K562 (cell line): ENCODE data around the gene RHOT1. TPM values are rescaled to one million over a fixed set of nuclear protein-coding genes. Genes with fewer than 3 reads are reported as not detected.

Experiments used
- FIP1L1 ChIP-seq: fragments of 200-400 bp; formaldehyde crosslinking; IDR thresholded peaks from 2 replicates; pipeline ENCODE4 v1.6.1; 2018; ENCODE audit warnings: mild to moderate bottlenecking, low read depth, low read length; ENCODE audit not compliant: poor library complexity, severe bottlenecking
- HEY1 ChIP-seq: fragments of 250-450 bp; sonication (Bioruptor Pico); IDR thresholded peaks from 2 replicates; pipeline ENCODE4 v1.5.0; 2020; ENCODE audit warnings: mild to moderate bottlenecking, moderate library complexity, borderline replicate concordance
- MYC ChIP-seq, 2 experiments: fragments of 250-450 bp in 1 of 2; sonication (Bioruptor Pico) in 1 of 2; IDR thresholded peaks; 2 replicates each; pipeline versions ENCODE4 v1.5.1 to v1.6.1; 2012 to 2021; ENCODE audit warnings: low read depth in 2 of 2, borderline replicate concordance in 1 of 2, improper control_type of control experiment in 1 of 2, low read length in 1 of 2, mild to moderate bottlenecking in 1 of 2, moderate library complexity in 1 of 2
- POLR2AphosphoS2 ChIP-seq: IDR thresholded peaks from 2 replicates; pipeline ENCODE4 v1.6.1; 2012; ENCODE audit warnings: low read length, improper control_type of control experiment
- RAD21 ChIP-seq, 2 experiments: fragments of 250-450 bp in 1 of 2; fragments of 450-650 bp in 1 of 2; sonication (Bioruptor Pico) in 1 of 2; formaldehyde crosslinking in 1 of 2; IDR thresholded peaks in 1 of 2; conservative IDR thresholded peaks in 1 of 2; 2 replicates each; pipeline versions ENCODE4 v1.4.0 to v1.8.0; 2020 to 2022; ENCODE audit warnings: mild to moderate bottlenecking in 2 of 2, moderate library complexity in 1 of 2
- RB1 ChIP-seq: fragments of 450-650 bp; IDR thresholded peaks from 2 replicates; pipeline ENCODE4 v1.6.1; 2017; ENCODE audit warnings: low read depth, mild to moderate bottlenecking
- RBM15 ChIP-seq: fragments of 200-400 bp; formaldehyde crosslinking; IDR thresholded peaks from 2 replicates; pipeline ENCODE4 v1.6.1; 2018; ENCODE audit warnings: mild to moderate bottlenecking, low read length, moderate library complexity; ENCODE audit not compliant: insufficient read depth
- SMC3 ChIP-seq: conservative IDR thresholded peaks from 2 replicates; pipeline ENCODE4 v1.6.1; 2011; ENCODE audit warnings: low read depth, low read length, improper control_type of control experiment; ENCODE audit not compliant: insufficient read depth
- ZNF263 ChIP-seq: sonication (generic); formaldehyde crosslinking; IDR thresholded peaks from 2 replicates; pipeline ENCODE4 v1.8.0; 2022; ENCODE audit warnings: mild to moderate bottlenecking, missing genetic modification reagents, borderline replicate concordance
- ZNF584 ChIP-seq: fragments of 200-800 bp; sonication (Bioruptor generic); IDR thresholded peaks from 2 replicates; pipeline ENCODE4 v1.6.1; 2016; ENCODE audit warnings: low read depth, mild to moderate bottlenecking, missing genetic modification characterization, missing compliant biosample characterization
- polyA plus RNA-seq, 8 experiments: library from polyadenylated mRNA; depleted of rRNA in 4 of 8; stranded (reverse) in 5 of 8; unstranded in 3 of 8; fragments of >200 nt; fragmentation: Nextera tagmentation in 2 of 8; fragmentation: Illumina TruSeq in 1 of 8; extraction: Ambion mirVana in 2 of 8; extraction: Trizol in 1 of 8; gene quantifications; 2 replicates each; pipeline versions ENCODE4 v1.2.1 to v1.2.3, GENCODE V29; 2011 to 2014; ENCODE audit warnings: inconsistent platforms in 1 of 8, missing spikeins in 1 of 8
- total RNA-seq, 7 experiments: library from RNA; depleted of rRNA in 6 of 7; stranded (reverse); fragments of >200 nt in 6 of 7; fragmentation: Illumina TruSeq in 2 of 7; extraction: Trizol in 2 of 7; gene quantifications; 2 replicates each; pipeline versions ENCODE4 v1.2.1 to v1.2.3, GENCODE V29; 2011 to 2021; ENCODE audit warnings: low replicate concordance in 1 of 7
- TF ChIP-seq, protein P1 (sequence below): sonication (generic); formaldehyde crosslinking; IDR thresholded peaks from 2 replicates; pipeline ENCODE4 v1.8.1; 2023; ENCODE audit warnings: mild to moderate bottlenecking, missing genetic modification reagents

RHOT1 gene
- total and polyA plus RNA-seq, 9 of the 15 experiments (the other 6 are each of a cell fraction or from before 2014, with no cell fraction given) = 23.0 to 101 (median 32.2) TPM

DNA sequence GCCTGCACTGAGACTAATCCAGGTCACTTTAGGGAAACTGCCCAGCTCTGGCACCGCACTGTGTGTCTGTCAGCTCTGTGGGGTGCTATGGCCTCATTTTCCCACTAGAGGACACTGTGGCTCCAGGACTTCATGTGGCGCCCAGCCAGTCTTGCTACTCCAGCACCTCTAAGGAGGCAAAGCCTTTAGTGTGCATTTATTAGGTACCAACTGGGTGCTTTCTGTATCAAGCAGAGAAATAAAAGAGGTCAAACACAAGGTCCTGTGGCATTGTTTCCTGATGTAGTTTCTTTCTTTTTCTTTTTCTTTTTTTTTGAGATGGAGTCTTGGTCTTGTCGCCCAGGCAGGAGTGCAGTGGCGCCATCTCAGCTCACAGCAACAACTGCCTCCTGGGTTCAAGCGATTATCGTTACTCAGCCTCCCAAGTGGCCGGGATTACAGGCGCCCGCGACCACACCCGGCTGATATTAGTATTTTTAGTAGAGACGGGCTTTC is 110.9 kb downstream of the RHOT1 start (continued):
- no peak for TF ChIP-seq RBM15
- TF ChIP-seq POLR2AphosphoS2 = no peak
- TF ChIP-seq HEY1 (CRISPR knock-in tag) = no peak
- peak; percentile 77 for TF ChIP-seq RB1
- peak; percentile 99 for TF ChIP-seq SMC3
- TF ChIP-seq, protein P1, sequence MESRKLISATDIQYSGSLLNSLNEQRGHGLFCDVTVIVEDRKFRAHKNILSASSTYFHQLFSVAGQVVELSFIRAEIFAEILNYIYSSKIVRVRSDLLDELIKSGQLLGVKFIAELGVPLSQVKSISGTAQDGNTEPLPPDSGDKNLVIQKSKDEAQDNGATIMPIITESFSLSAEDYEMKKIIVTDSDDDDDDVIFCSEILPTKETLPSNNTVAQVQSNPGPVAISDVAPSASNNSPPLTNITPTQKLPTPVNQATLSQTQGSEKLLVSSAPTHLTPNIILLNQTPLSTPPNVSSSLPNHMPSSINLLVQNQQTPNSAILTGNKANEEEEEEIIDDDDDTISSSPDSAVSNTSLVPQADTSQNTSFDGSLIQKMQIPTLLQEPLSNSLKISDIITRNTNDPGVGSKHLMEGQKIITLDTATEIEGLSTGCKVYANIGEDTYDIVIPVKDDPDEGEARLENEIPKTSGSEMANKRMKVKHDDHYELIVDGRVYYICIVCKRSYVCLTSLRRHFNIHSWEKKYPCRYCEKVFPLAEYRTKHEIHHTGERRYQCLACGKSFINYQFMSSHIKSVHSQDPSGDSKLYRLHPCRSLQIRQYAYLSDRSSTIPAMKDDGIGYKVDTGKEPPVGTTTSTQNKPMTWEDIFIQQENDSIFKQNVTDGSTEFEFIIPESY (CRISPR knock-in tag) = peak; percentile 68
- peak; percentile 87 to 97 for TF ChIP-seq RAD21 (CRISPR knock-in tag; conservative IDR thresholded peaks at IDR 0.05 in 1 of 2, IDR thresholded peaks at IDR 0.05 in 1 of 2)
- TF ChIP-seq MYC (IDR thresholded peaks at IDR 0.05; ENCODE audit: low read depth, low read length) = peak; percentile 45; the same call in 1 of the 2 replicates
- TF ChIP-seq MYC (CRISPR knock-in tag; IDR thresholded peaks at IDR 0.05; ENCODE audit: borderline replicate concordance, low read depth) = no peak
- TF ChIP-seq ZNF584 (CRISPR knock-in tag) = no peak
- TF ChIP-seq ZNF263 (CRISPR knock-in tag) = peak; percentile 42; the same call in 1 of the 2 replicates
- TF ChIP-seq FIP1L1 = no peak
